ENCODE data around the gene CDC14A. TPM values are rescaled to one million over a fixed set of nuclear protein-coding genes. Genes with fewer than 3 reads are reported as not detected.

CDC14A gene
- total and polyA plus RNA-seq, 12 donors = 0.85 to 19.2 (median 4.1) TPM

DNA sequence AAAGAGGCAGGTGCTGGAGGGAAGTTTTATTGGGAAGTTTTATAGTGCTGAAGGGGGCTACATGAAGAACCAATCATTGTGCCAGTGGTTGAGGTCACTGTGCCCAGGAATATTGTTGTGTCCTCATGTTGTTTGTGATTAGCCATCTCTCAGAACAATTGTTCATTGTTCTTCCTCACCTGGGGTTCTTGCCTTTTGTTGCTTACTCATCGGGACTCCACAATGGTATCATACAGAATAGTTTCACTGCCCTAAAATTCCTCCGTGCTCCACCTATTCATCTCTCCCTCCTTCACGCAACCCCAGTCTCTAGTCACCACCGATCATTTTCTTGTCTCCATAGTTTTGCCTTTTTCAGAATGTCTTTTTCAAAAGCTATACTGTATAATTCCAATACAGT lies 38.9 kb upstream of the CDC14A start:
- Histone ChIP-seq H3K36me3 (replicated peaks in 1 of 2) (no peaks in the 10 kb centered on the region), H3K27ac (no peak overlapping the region), H3K4me3 (no peak overlapping the region), H3K27me3 (no peaks in the 10 kb centered on the region), H3K9me3 (replicated peaks in 1 of 3) (no peaks in the 10 kb centered on the region), H3K4me1 (replicated peaks in 1 of 2) (no peaks in the 10 kb centered on the region)
- 74 to 84% (median 77%) methylated on average over 4 of the region's 4 CpGs for WGBS, 4 donors
- TF ChIP-seq, protein P1, sequence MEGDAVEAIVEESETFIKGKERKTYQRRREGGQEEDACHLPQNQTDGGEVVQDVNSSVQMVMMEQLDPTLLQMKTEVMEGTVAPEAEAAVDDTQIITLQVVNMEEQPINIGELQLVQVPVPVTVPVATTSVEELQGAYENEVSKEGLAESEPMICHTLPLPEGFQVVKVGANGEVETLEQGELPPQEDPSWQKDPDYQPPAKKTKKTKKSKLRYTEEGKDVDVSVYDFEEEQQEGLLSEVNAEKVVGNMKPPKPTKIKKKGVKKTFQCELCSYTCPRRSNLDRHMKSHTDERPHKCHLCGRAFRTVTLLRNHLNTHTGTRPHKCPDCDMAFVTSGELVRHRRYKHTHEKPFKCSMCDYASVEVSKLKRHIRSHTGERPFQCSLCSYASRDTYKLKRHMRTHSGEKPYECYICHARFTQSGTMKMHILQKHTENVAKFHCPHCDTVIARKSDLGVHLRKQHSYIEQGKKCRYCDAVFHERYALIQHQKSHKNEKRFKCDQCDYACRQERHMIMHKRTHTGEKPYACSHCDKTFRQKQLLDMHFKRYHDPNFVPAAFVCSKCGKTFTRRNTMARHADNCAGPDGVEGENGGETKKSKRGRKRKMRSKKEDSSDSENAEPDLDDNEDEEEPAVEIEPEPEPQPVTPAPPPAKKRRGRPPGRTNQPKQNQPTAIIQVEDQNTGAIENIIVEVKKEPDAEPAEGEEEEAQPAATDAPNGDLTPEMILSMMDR (IDR thresholded peaks at IDR 0.05) = no peak
- no peak for TF ChIP-seq POLR2A (IDR thresholded peaks at IDR 0.05)
- no peak for DNase-seq
- intact Hi-C loops (cut with DNase I) = no loop called here

GRCh38 chr1:100316622-100317021 lies 35.7 kb upstream of the CDC14A start:
- Histone ChIP-seq H3K27me3 (no peaks in the 10 kb centered on the region), H3K36me3 (replicated peaks in 1 of 2) (no peaks in the 10 kb centered on the region), H3K27ac (no peak overlapping the region), H3K4me1 (replicated peaks in 1 of 2) (no peaks in the 10 kb centered on the region), H3K9me3 (replicated peaks in 1 of 3) (no peaks in the 10 kb centered on the region), H3K4me3 (no peak overlapping the region)
- intact Hi-C loops (cut with DNase I) = no loop called here
- no peak for TF ChIP-seq POLR2A (IDR thresholded peaks at IDR 0.05)
- TF ChIP-seq, protein P1 (IDR thresholded peaks at IDR 0.05) = no peak
- no peak for DNase-seq

- H3K27ac ChIP-seq = no peak overlapping the region
- intact Hi-C loops (cut with DNase I) = no loop called here
- H3K4me1 ChIP-seq (replicated peaks in 1 of 2) = no peaks in the 10 kb centered on the region
- no peak for DNase-seq
- H3K36me3 ChIP-seq (replicated peaks in 1 of 2) = no peaks in the 10 kb centered on the region
- H3K9me3 ChIP-seq (replicated peaks in 1 of 3) = no peaks in the 10 kb centered on the region
- TF ChIP-seq POLR2A (IDR thresholded peaks at IDR 0.05) = no peak
- TF ChIP-seq, protein P1 (IDR thresholded peaks at IDR 0.05) = no peak
- H3K4me3 ChIP-seq = no peak overlapping the region
- 86 to 97% (median 89%) methylated on average over 2 of the region's 2 CpGs for WGBS, 4 donors
- H3K27me3 ChIP-seq = no peaks in the 10 kb centered on the region
Measured at GRCh38 chr1:100320311-100321099, 31.8 kb upstream of the CDC14A start.

DNA sequence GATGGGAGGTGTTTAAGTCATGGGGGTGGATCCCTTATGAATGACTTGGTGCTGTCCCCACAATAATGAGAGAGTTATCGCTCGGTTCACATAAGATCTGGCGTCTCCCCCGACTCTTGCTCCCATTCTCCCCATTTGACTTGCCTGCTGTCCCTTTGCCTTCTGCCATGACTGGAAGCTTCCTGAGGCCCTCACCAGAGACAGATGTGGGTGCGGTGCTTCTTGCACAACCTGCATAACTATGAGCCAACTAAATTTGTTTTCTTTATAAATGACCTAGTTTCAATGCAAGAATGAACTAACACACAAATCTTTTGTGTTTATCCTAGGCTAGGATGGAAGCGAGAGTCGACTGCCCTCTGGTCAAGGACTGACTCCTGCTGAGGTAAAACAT lies 31.2 kb upstream of the CDC14A start:
- TF ChIP-seq, protein P1 (IDR thresholded peaks at IDR 0.05) = no peak
- TF ChIP-seq POLR2A (IDR thresholded peaks at IDR 0.05) = no peak
- no peak for DNase-seq
- H3K4me1 ChIP-seq (replicated peaks in 1 of 2) = no peaks in the 10 kb centered on the region
- H3K27ac ChIP-seq = no peak overlapping the region
- no peaks in the 10 kb centered on the region for H3K36me3 ChIP-seq (replicated peaks in 1 of 2)
- no peaks in the 10 kb centered on the region for H3K27me3 ChIP-seq
- H3K4me3 ChIP-seq = no peak overlapping the region
- intact Hi-C loops (cut with DNase I) = no loop called here
- WGBS, 4 donors = 83 to 86% (median 85%) methylated on average over 7 of the region's 7 CpGs
- H3K9me3 ChIP-seq (replicated peaks in 1 of 3) = no peaks in the 10 kb centered on the region

Measured in adrenal gland (tissue), 12 donors.